Measurements from ENCODE around the gene UCK2. TPM values are rescaled to one million over a fixed set of nuclear protein-coding genes. Genes with fewer than 3 reads are reported as not detected.

UCK2 gene
- total and polyA plus RNA-seq, 2 of the 8 experiments (the other 6 are each of a cell fraction or from before 2014, with no cell fraction given): 103 to 109 TPM

DNA sequence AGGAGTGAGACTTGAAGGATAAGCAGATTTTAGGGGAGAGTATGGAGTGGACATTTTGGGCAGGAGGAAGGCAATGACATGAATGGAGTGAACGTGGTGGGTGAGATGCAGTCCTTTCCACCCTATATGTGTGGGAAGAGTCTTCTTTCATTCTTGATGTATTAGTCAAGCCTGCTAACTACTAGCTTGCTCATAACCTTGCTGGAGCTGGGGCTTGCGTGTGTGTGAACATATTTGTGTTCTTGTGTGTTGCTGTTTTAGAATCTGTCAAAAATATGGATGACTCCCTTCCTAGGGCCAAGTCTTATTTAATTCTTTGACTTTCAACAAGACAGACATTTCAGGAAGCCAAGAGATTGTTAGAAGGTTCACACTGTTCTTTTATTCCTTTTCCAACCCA lies 132.7 kb downstream of the UCK2 start (continued):
- TF ChIP-seq ATF2 (IDR thresholded peaks at IDR 0.05; ENCODE audit: low read length) (no peak), SIRT6 (IDR thresholded peaks at IDR 0.05; ENCODE audit: low read length) (no peak), YY1 (IDR thresholded peaks at IDR 0.05; ENCODE audit: low read depth, low read length) (no peak), RBBP5 (IDR thresholded peaks at IDR 0.05; ENCODE audit: borderline replicate concordance, low read depth, low read length) (no peak), TAF1 (IDR thresholded peaks at IDR 0.05; ENCODE audit: low read depth, low read length) (no peak), TEAD4 (IDR thresholded peaks at IDR 0.05; ENCODE audit: low read depth, low read length) (no peak)
- TF ChIP-seq, protein P1, sequence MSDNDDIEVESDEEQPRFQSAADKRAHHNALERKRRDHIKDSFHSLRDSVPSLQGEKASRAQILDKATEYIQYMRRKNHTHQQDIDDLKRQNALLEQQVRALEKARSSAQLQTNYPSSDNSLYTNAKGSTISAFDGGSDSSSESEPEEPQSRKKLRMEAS (IDR thresholded peaks at IDR 0.05): no peak

All from H1 (cell line).